SH-SY5Y (cell line): ENCODE measurements around the gene FAN1.

Source experiments
- GATA2 ChIP-seq: IDR thresholded peaks from 2 replicates; pipeline ENCODE4 v1.6.1; 2011; ENCODE audit warnings: mild to moderate bottlenecking, low read depth, low read length
- GATA3 ChIP-seq: IDR thresholded peaks from 2 replicates; pipeline ENCODE4 v1.6.1; 2011; ENCODE audit warnings: low read depth, mild to moderate bottlenecking, low read length, moderate library complexity

DNA sequence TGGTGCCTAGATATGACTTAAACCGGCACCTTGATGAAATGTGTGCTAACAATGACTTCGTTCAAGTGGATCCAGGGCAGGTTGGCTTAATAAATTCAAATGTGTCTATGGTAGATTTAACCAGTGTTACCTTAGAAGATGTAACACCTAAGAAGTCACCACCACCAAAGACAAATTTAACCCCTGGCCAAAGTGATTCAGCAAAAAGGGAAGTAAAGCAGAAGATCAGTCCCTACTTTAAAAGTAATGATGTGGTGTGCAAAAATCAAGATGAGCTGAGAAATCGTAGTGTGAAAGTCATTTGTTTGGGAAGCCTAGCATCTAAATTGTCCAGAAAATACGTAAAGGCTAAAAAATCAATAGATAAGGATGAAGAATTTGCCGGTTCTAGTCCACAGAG is 1.1 kb downstream of the FAN1 start:
- TF ChIP-seq GATA2, result no peak
- TF ChIP-seq GATA3, result no peak
